Upper lobe of left lung (tissue), 4 donors: ENCODE measurements around the gene PF4V1.

Experiments used
- EP300 ChIP-seq, 4 donors: sonication (generic); formaldehyde crosslinking; IDR thresholded peaks; one replicate each; pipeline ENCODE4 v1.5.1; 2017; ENCODE audit warnings: antibody characterized with exemption in 4 of 4, control low read depth in 2 of 4
- TF ChIP-seq, protein P1 (sequence below), 6 experiments: fragments of 450-650 bp in 4 of 6; fragments of 200-600 bp in 2 of 6; sonication (generic) in 2 of 6; IDR thresholded peaks; one replicate each; pipeline ENCODE4 v1.5.1; 2016 to 2019; ENCODE audit warnings: antibody characterized with exemption in 6 of 6

- TF ChIP-seq EP300 (IDR thresholded peaks at IDR 0.05) = no peak
- TF ChIP-seq, protein P1, sequence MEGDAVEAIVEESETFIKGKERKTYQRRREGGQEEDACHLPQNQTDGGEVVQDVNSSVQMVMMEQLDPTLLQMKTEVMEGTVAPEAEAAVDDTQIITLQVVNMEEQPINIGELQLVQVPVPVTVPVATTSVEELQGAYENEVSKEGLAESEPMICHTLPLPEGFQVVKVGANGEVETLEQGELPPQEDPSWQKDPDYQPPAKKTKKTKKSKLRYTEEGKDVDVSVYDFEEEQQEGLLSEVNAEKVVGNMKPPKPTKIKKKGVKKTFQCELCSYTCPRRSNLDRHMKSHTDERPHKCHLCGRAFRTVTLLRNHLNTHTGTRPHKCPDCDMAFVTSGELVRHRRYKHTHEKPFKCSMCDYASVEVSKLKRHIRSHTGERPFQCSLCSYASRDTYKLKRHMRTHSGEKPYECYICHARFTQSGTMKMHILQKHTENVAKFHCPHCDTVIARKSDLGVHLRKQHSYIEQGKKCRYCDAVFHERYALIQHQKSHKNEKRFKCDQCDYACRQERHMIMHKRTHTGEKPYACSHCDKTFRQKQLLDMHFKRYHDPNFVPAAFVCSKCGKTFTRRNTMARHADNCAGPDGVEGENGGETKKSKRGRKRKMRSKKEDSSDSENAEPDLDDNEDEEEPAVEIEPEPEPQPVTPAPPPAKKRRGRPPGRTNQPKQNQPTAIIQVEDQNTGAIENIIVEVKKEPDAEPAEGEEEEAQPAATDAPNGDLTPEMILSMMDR (IDR thresholded peaks at IDR 0.05) = no peak
Measured at GRCh38 chr4:73828956-73829355, 24.1 kb upstream of the PF4V1 start.
